22Rv1 (cell line): ENCODE results near the gene ZNF414.

Experiments
- ZFX ChIP-seq: fragments of 450-650 bp; IDR thresholded peaks from 2 replicates; pipeline ENCODE4 v1.6.1; 2017; ENCODE audit warnings: antibody characterized with exemption, borderline replicate concordance
- TF ChIP-seq, protein P1 (sequence below): fragments of 450-650 bp; IDR thresholded peaks from 2 replicates; pipeline ENCODE4 v1.5.1; 2017; ENCODE audit warnings: mild to moderate bottlenecking

DNA sequence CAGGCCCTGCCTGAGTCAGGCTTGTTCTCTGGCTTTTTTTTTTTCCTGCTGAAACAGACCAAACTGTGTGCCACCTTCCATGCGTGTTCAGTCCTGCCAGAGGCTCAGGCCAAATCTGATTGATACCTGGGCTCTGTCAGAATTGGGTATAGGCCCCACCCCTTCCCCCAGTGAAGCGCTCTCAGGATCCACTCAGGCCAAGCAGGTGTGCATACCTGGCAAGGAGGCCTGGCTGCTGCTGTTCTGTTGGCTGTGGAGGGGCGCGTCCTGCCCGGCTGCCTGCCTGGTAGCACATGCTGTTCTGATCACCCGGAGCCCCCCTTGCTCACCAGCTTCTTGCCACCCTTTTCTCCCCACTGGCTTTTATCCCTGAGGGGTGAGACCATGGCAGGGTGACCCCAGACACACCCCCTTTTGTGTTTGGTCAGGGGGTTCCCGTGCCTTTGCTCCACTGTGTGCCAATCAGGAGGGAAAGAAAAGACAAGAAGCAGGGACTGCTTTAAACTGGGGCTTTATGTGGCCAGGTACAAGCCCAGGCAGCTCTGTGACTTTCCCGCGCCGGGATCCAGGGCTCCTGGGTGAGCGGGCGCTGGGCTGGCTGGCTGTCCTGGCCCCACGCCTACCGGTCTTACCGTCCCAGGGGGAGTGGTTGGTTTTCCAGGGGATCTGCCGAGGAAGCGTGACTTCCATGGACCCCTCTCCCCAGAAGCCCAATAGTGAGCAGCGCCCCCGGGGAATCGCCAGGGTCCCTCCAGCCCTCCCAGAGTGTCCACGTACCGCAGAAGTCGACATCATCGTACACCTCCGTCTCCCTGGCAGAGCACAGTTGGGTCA lies 24.2 kb downstream of the ZNF414 start:
- TF ChIP-seq, protein P1, sequence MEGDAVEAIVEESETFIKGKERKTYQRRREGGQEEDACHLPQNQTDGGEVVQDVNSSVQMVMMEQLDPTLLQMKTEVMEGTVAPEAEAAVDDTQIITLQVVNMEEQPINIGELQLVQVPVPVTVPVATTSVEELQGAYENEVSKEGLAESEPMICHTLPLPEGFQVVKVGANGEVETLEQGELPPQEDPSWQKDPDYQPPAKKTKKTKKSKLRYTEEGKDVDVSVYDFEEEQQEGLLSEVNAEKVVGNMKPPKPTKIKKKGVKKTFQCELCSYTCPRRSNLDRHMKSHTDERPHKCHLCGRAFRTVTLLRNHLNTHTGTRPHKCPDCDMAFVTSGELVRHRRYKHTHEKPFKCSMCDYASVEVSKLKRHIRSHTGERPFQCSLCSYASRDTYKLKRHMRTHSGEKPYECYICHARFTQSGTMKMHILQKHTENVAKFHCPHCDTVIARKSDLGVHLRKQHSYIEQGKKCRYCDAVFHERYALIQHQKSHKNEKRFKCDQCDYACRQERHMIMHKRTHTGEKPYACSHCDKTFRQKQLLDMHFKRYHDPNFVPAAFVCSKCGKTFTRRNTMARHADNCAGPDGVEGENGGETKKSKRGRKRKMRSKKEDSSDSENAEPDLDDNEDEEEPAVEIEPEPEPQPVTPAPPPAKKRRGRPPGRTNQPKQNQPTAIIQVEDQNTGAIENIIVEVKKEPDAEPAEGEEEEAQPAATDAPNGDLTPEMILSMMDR: no peak
- no peak for TF ChIP-seq ZFX
